HepG2 (cell line): ENCODE measurements around the gene NAGA. TPM values are rescaled to one million over a fixed set of nuclear protein-coding genes. Genes with fewer than 3 reads are reported as not detected.

ENCODE experiments used
- BATF2 ChIP-seq: sonication (generic); formaldehyde crosslinking; IDR thresholded peaks from 2 replicates; pipeline ENCODE4 v1.8.0; 2022; ENCODE audit warnings: mild to moderate bottlenecking, missing genetic modification reagents, moderate library complexity
- DRAP1 ChIP-seq: IDR thresholded peaks from 2 replicates; pipeline ENCODE4 v1.6.1; 2016; ENCODE audit warnings: missing genetic modification reagents, missing compliant biosample characterization
- E2F5 ChIP-seq: sonication (generic); formaldehyde crosslinking; conservative IDR thresholded peaks from 2 replicates; pipeline ENCODE4 v1.4.0; 2020; ENCODE audit warnings: missing genetic modification reagents
- HNF1B ChIP-seq: sonication (generic); formaldehyde crosslinking; IDR thresholded peaks from 2 replicates; pipeline ENCODE4 v1.5.1; 2020; ENCODE audit warnings: mild to moderate bottlenecking, moderate library complexity, missing genetic modification reagents
- JUN ChIP-seq: sonication (generic); formaldehyde crosslinking; IDR thresholded peaks from 2 replicates; pipeline ENCODE4 v1.4.0; 2020; ENCODE audit warnings: mild to moderate bottlenecking, missing genetic modification reagents
- MEF2D ChIP-seq: sonication (generic); formaldehyde crosslinking; IDR thresholded peaks from 2 replicates; pipeline ENCODE4 v1.5.1; 2020; ENCODE audit warnings: mild to moderate bottlenecking, missing genetic modification reagents
- MTA3 ChIP-seq: sonication (generic); formaldehyde crosslinking; IDR thresholded peaks from 2 replicates; pipeline ENCODE4 v1.4.0; 2020; ENCODE audit warnings: missing genetic modification reagents
- MXD4 ChIP-seq: IDR thresholded peaks from 2 replicates; pipeline ENCODE4 v1.6.1; 2016; ENCODE audit warnings: mild to moderate bottlenecking, missing biosample characterization, missing genetic modification reagents
- RFXAP ChIP-seq: sonication (generic); formaldehyde crosslinking; IDR thresholded peaks from 2 replicates; pipeline ENCODE4 v1.4.0; 2020; ENCODE audit warnings: missing genetic modification reagents, borderline replicate concordance
- RNF2 ChIP-seq: fragments of 450-650 bp; conservative IDR thresholded peaks from 2 replicates; pipeline ENCODE4 v1.6.1; 2016; ENCODE audit warnings: low read depth
- SNAPC4 ChIP-seq: sonication (generic); formaldehyde crosslinking; IDR thresholded peaks from 2 replicates; pipeline ENCODE4 v1.4.0; 2020; ENCODE audit warnings: mild to moderate bottlenecking, missing genetic modification reagents
- TMF1 ChIP-seq: sonication (generic); formaldehyde crosslinking; IDR thresholded peaks from 2 replicates; pipeline ENCODE4 v1.8.1; 2022; ENCODE audit warnings: low read depth, missing genetic modification reagents
- ZBTB4 ChIP-seq: sonication (generic); formaldehyde crosslinking; IDR thresholded peaks from 2 replicates; pipeline ENCODE4 v1.4.0; 2020; ENCODE audit warnings: missing genetic modification reagents, mild to moderate bottlenecking, borderline replicate concordance
- ZNF234 ChIP-seq: sonication (generic); formaldehyde crosslinking; conservative IDR thresholded peaks from 2 replicates; pipeline ENCODE4 v1.5.1; 2020; ENCODE audit warnings: mild to moderate bottlenecking, missing genetic modification reagents
- ZNF674 ChIP-seq: sonication (generic); formaldehyde crosslinking; IDR thresholded peaks from 2 replicates; pipeline ENCODE4 v1.5.0; 2020; ENCODE audit warnings: low read depth, mild to moderate bottlenecking, missing genetic modification reagents
- polyA plus RNA-seq, 8 experiments: library from polyadenylated mRNA; depleted of rRNA in 3 of 8; stranded (reverse) in 7 of 8; unstranded in 1 of 8; fragments of >200 nt; fragmentation: Illumina TruSeq in 4 of 8; extraction: Trizol in 4 of 8; gene quantifications; 2 replicates each; pipeline versions ENCODE4 v1.2.1 to v1.2.3, GENCODE V29; 2011 to 2016; ENCODE audit warnings: low read depth in 4 of 8, missing spikeins in 1 of 8, mixed read lengths in 1 of 8; ENCODE audit not compliant: insufficient read depth in 1 of 8
- total RNA-seq, 5 experiments: library from RNA; depleted of rRNA; stranded (reverse); fragments of >200 nt; fragmentation: Illumina TruSeq; extraction: Trizol; gene quantifications; 2 replicates each; pipeline ENCODE4 v1.2.3, GENCODE V29; 2016; ENCODE audit warnings: low read depth in 1 of 5

NAGA gene
- total and polyA plus RNA-seq, 2 of the 13 experiments (the other 11 are each of a cell fraction or from before 2014, with no cell fraction given) = 15.1 to 23.4 TPM

- TF ChIP-seq MTA3 (no peak), RNF2 (no peak; the same call in none of the 2 replicates), E2F5 (0 out of 2 replicates have a peak, but pooled peaks have one; percentile 19), ZBTB4 (CRISPR knock-in tag) (peak; percentile 77; the same call in 1 of the 2 replicates), ZNF674 (CRISPR knock-in tag) (0 out of 2 replicates have a peak, but pooled peaks have one; percentile 13), MEF2D (peak; percentile 40; the same call in 1 of the 2 replicates), ZNF234 (CRISPR knock-in tag) (0 out of 2 replicates have a peak, but pooled peaks have one; percentile 42), BATF2 (CRISPR knock-in tag) (0 out of 2 replicates have a peak, but pooled peaks have one; percentile 57), HNF1B (peak; percentile 83), TMF1 (CRISPR knock-in tag) (no peak; the same call in 1 of the 2 replicates), JUN (no peak; the same call in 1 of the 2 replicates), RFXAP (CRISPR knock-in tag) (peak; percentile 82; the same call in 1 of the 2 replicates), DRAP1 (peak; percentile 67), MXD4 (CRISPR knock-in tag) (no peak; the same call in 1 of the 2 replicates), SNAPC4 (0 out of 2 replicates have a peak, but pooled peaks have one; percentile 41)
Measured at GRCh38 chr22:42079319-42080251, 9.0 kb upstream of the NAGA start, which contains the start of gene SMDT1 (continued).
